SH-SY5Y (cell line): Measurements from ENCODE around the gene CYP26C1.

Experiments
- GATA2 ChIP-seq: IDR thresholded peaks from 2 replicates; pipeline ENCODE4 v1.6.1; 2011; ENCODE audit warnings: mild to moderate bottlenecking, low read depth, low read length
- GATA3 ChIP-seq: IDR thresholded peaks from 2 replicates; pipeline ENCODE4 v1.6.1; 2011; ENCODE audit warnings: low read depth, mild to moderate bottlenecking, low read length, moderate library complexity

Gene CYP26C1

DNA sequence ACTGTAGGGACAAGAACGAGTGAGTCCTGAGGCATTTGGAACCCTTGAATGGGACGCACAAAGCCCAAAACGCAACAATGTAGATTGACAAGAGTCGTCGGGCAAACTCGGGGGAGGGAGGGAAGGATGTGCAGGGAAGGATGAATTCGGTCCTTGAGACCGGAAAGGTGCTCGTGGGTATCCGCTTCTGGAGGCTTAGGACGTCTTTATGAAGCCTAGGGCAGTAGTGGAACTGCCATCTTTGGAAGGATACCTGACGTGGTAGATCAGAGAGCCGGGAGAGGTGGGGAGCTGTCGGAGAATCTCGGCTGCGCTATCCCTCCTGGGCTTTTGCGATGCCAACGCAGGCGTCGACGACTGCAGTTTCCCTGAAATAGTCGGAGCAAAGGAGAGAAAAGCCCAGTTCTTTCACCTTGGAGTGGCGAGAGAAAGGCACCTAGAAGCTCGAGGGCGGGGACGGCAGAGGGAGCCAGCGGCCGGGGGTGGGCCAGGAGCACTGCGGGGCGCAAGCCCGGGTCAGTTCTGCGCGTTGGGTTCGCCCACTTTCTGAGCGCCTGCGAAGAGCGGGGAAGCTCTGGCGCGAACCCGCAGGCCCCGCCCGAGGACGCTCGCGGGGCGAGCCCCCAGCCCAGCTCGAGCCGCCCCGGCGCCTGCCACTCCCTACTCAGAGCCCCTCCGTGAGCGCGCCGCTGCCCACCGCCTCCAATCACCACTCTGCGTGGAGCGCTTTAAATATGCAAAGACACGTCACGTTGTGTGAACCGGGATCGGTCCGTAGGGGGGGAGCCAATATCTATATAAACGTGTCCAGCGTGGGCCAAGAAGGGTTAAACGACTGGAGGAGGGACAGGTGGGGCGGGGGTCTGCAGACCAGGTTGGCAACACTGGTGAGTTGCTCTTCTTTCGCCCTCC lies at the start of gene CYP26C1:
Gene CYP26C1 (plus strand): TSS at position 824 of the 912 bp plus-strand sequence. CDS start 466 bp downstream, outside the sequence.
- TF ChIP-seq GATA2 = no peak
- no peak for TF ChIP-seq GATA3

DNA sequence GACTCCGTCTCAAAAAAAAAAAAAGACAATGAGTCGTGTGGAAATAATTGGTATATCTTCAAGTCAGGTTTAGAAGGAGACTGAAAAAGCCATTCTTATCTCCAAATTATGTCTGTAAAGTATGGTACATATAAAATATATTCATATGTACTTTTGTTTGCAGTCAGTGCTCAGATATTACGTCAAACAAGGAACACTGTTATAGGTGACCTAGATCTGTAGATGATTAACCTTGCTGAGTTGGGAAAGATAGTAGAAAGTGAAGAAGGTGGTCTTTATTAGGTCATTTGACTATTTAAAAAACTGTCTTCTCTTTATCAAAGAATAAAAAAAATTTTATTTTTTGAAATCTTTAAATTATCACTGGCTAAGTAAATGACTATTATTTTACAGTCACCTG lies 44.9 kb upstream of the CYP26C1 start:
- TF ChIP-seq GATA3 (no peak), GATA2 (no peak)

DNA sequence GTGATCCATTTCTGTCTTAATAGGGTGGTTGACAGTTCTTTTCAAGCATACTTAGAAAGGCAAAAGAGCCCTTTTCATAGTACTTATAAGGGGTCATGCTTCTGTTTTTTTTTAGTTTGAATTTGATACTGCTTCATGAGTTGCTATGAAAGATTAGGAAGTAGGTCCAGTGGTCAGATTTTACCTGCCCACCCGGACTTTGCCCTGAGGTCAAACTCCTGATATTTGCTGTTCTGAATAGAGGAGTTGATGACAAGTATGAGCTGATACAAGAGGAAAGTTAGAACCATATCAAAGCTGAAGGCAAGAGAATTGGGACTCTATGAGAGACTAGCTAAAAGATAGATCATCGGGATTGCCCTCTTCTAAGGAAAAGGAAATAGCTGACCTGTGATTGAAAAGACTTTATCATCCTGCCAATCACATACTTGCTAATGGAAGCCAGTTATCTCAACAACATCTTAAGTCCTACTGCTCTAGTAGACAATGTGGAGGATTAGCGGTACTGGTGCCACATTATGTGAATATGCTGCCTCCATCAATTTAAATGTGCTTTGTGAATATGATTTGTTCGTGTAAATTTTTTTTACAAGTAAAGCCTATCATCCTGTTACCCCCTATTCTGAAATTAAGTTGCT lies 37.5 kb upstream of the CYP26C1 start:
- no peak for TF ChIP-seq GATA3
- TF ChIP-seq GATA2 = no peak

- TF ChIP-seq GATA3 (no peak), GATA2 (no peak)
These were observed 34.5 kb upstream of the CYP26C1 start for GRCh38 chr10:93026072-93026471.

GRCh38 chr10:93027508-93027907 lies 33.1 kb upstream of the CYP26C1 start:
- TF ChIP-seq GATA2 = no peak
- TF ChIP-seq GATA3 = no peak

- TF ChIP-seq GATA2 (no peak), GATA3 (no peak)
These were observed 31.7 kb upstream of the CYP26C1 start for GRCh38 chr10:93028883-93029282.

DNA sequence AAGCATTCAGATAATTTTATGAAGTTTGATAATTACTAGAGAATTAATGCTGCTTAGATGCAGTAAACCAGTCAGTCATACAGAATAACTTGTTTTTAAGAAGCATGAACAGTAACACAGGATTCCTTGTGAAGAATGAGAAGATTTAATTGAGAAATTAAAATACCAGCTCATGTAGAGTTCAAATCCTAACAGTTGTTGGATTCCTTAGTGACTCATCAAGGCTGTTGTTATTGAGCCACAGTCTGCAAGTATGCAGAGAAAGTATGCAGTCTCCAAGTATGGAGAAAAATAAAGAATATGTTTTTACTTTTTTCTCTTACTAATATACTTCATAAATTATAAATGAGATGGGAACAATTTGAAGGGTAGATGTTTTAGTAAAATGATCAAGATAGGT lies 30.2 kb upstream of the CYP26C1 start:
- TF ChIP-seq GATA2 (no peak), GATA3 (no peak)

DNA sequence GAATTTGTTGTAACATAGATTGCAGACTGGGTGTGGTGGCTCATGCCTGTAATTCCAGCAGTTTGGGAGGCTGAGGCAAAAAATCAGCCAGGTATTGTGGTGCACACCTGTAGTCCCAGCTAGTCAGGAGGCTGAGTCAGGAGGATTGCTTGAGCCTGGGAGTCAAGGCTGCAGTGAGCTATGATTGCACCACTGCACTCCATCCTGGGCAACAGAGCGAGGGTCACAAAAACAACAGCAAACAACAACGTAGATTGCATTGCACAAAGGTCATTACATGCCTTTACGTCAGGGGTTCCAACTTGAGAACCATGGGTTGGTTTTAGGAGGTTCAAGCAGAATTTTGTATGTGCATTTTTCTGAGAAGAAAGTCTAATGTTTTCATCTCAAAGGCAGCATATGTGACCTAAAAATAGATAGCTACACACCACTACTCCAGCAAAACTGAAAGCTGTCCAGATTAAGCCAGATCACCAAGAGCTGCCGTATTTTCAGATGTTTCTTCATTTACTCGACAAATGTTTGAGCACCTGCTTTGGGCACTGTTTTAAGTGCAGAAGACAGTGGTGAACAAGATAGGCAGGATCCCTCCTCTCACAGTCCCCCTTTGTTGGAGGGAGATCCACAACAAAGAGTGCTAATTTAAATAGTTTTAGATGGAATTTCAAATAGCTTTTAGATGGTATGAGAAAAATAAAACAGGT lies 28.3 kb upstream of the CYP26C1 start:
- no peak for TF ChIP-seq GATA3
- no peak for TF ChIP-seq GATA2

DNA sequence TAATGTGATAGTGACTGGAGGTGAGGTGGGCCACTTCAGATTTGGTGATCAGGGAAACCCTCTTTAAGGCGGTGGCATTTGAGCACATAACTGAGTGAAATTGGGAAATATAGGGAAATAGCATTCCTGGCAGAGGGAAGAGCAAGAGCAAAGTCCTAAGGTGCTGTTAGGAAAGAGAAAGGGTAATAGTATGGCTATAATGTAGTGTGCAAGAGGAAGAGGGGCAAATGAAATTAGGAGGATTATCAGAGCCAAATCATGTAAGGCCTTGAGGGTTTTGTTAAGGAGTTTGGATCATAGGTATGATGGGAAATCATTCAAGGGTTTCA lies 27.8 kb upstream of the CYP26C1 start:
- TF ChIP-seq GATA2 = no peak
- TF ChIP-seq GATA3 = no peak

DNA sequence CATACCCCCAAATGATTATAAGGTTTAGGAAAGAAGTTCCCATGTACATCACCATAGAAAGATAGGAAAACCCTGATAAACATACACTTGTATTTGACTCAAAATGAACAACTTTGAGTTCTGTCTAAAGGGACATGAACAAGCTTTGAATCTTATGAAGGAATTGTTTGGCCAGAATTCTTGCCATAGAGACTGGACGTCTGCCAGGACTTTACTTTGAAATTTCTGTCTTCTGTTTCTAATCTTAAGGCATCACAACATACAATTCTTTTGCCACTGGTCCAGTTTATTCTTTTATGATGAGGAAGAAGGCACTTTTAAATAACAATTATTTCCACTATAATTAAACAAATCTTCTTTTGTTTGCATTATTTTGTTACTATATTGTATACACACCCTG lies 26.2 kb upstream of the CYP26C1 start:
- TF ChIP-seq GATA2 (no peak), GATA3 (no peak)

DNA sequence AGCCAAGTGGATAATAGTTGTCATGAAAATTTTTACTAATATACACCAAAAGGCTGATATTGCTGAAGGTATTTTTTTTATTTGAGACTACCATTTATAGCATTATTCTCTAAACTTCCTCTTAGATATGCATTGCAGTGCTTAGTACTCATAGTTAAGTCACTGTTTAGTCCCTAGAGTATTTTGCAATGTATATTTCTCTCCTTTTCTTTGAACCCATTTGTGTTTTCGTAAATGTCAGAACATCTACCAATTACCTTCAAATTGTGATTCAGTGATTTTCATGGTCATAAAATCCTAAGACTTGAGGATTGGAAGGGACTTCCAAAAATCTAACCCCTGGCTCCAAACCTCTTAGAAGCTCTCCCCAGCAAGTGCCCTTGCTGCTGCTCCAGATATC lies 21.5 kb upstream of the CYP26C1 start:
- TF ChIP-seq GATA3 = no peak
- no peak for TF ChIP-seq GATA2

DNA sequence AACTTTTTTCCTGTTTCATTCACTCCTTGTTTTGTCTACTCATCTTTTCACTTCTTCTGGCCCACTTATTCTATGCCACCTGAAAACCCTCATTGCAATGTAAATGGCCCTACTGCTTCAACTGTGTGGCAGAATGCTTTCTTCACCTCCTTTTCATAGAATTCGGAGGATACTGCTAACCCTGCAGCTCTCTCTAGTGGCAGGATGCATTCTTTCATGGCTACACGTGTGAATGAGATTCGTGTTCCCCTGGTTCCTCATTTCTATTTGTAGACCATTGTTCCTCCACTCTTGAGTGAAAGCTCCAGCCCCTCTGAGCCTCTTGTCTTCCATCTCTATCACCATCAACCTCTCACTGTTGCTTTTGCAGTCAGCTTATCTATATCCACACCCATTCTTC lies 20.9 kb upstream of the CYP26C1 start:
- TF ChIP-seq GATA3 = no peak
- TF ChIP-seq GATA2 = no peak

- TF ChIP-seq GATA2 = no peak
- TF ChIP-seq GATA3 = no peak
These were observed 6.1 kb upstream of the CYP26C1 start for GRCh38 chr10:93054486-93054885.

DNA sequence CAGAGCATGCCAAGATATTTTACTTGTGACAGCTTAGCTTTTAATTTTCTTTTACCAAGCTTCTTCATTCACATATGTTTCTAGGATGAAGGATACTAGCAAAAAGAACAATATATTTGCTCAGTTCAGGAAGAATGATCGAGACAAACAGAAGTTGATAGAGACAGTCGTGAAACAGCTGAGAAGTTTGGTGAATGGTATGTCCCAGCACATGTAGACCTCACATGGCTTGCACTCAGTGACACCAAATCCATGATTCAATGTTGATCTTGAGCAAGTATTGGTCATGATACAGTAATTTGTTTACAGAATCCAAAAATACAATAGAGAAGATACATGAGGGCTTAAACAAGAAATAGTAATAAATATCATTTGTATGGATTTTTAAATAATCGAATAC lies 2.5 kb upstream of the CYP26C1 start:
- TF ChIP-seq GATA3 (no peak), GATA2 (no peak)

GRCh38 chr10:93060887-93061593 lies 442 bp downstream of the CYP26C1 start:
- TF ChIP-seq GATA2 (no peak), GATA3 (no peak)
